Neural crest cell (in vitro differentiated cells): ENCODE results near the gene PDE4A. TPM values are rescaled to one million over a fixed set of nuclear protein-coding genes. Genes with fewer than 3 reads are reported as not detected.

Experiments
- DNase-seq: peaks from one replicate; pipeline ENCODE4 v3.0.0; 2021; ENCODE audit warnings: low read depth, mixed read lengths, low spot score
- H3K27ac Mint-ChIP-seq: one replicate; pipeline ENCODE4 v1.8.0; 2021; ENCODE audit warnings: mild to moderate bottlenecking, mixed read lengths; ENCODE audit not compliant: unreplicated experiment
- H3K27me3 Mint-ChIP-seq: 2 replicates; pipeline ENCODE4 v1.8.0; 2021; ENCODE audit warnings: low read depth, mild to moderate bottlenecking, mixed read lengths
- H3K36me3 Mint-ChIP-seq: 2 replicates; pipeline ENCODE4 v1.8.0; 2021; ENCODE audit warnings: low read depth, mild to moderate bottlenecking, mixed read lengths
- H3K4me1 Mint-ChIP-seq: 2 replicates; pipeline ENCODE4 v1.8.0; 2021; ENCODE audit warnings: mixed read lengths
- H3K4me3 Mint-ChIP-seq: one replicate; pipeline ENCODE4 v1.8.0; 2021; ENCODE audit warnings: mild to moderate bottlenecking, mixed read lengths
- H3K9me3 Mint-ChIP-seq: 2 replicates; pipeline ENCODE4 v1.8.0; 2021; ENCODE audit warnings: mixed read lengths
- total RNA-seq: library from RNA; stranded (reverse); gene quantifications from 2 replicates; pipeline ENCODE4 v1.2.1, GENCODE V29; 2021
- TF ChIP-seq, protein P1 (sequence below): fragments of 200-600 bp; sonication (generic); conservative IDR thresholded peaks from 2 replicates; pipeline ENCODE4 v1.5.0; 2021; ENCODE audit warnings: antibody characterized with exemption, mild to moderate bottlenecking

Gene PDE4A
- total RNA-seq, 1 donor from 2014 or later: 1.5 TPM

GRCh38 chr19:10468133-10468532 is 47.8 kb downstream of the PDE4A start:
- no peak overlapping the region for H3K27ac Mint-ChIP-seq
- no peaks in the 10 kb centered on the region for H3K27me3 Mint-ChIP-seq
- no peaks in the 10 kb centered on the region for H3K36me3 Mint-ChIP-seq
- peaks cover 3% of the 10 kb centered on the region for H3K4me1 Mint-ChIP-seq
- no peak overlapping the region for H3K4me3 Mint-ChIP-seq
- TF ChIP-seq, protein P1, sequence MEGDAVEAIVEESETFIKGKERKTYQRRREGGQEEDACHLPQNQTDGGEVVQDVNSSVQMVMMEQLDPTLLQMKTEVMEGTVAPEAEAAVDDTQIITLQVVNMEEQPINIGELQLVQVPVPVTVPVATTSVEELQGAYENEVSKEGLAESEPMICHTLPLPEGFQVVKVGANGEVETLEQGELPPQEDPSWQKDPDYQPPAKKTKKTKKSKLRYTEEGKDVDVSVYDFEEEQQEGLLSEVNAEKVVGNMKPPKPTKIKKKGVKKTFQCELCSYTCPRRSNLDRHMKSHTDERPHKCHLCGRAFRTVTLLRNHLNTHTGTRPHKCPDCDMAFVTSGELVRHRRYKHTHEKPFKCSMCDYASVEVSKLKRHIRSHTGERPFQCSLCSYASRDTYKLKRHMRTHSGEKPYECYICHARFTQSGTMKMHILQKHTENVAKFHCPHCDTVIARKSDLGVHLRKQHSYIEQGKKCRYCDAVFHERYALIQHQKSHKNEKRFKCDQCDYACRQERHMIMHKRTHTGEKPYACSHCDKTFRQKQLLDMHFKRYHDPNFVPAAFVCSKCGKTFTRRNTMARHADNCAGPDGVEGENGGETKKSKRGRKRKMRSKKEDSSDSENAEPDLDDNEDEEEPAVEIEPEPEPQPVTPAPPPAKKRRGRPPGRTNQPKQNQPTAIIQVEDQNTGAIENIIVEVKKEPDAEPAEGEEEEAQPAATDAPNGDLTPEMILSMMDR: no peak
- no peak for DNase-seq
- no peaks in the 10 kb centered on the region for H3K9me3 Mint-ChIP-seq

DNA sequence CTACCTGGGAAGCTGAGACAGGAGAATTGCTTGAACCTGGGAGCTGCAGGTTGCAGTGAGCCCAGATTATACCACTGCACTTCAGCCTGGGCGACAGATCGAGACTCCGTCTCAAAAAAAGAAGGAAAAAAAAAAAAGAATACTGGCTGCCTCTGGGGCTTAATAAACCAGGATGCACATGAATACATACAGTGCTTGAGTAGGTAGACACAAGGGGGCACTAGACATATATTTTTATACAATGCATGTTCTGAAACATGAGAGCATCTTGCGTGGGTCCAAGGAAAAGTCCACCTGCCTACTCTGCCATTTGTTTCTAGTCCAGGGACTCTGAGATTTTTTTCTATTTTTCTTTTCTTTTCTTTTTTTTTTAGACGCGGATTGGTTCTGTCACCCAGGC is 51.6 kb downstream of the PDE4A start:
- H3K27me3 Mint-ChIP-seq: no peaks in the 10 kb centered on the region
- no peak for DNase-seq
- H3K36me3 Mint-ChIP-seq: no peaks in the 10 kb centered on the region
- H3K4me1 Mint-ChIP-seq: peaks cover 3% of the 10 kb centered on the region
- TF ChIP-seq, protein P1: peak; percentile 61
- no peak overlapping the region for H3K4me3 Mint-ChIP-seq
- no peak overlapping the region for H3K27ac Mint-ChIP-seq
- H3K9me3 Mint-ChIP-seq: no peaks in the 10 kb centered on the region

GRCh38 chr19:10473192-10473591 is 52.9 kb downstream of the PDE4A start:
- Mint-ChIP-seq H3K4me1 (peaks cover 3% of the 10 kb centered on the region), H3K27ac (no peak overlapping the region), H3K9me3 (no peaks in the 10 kb centered on the region), H3K4me3 (no peak overlapping the region), H3K27me3 (peaks cover 5% of the 10 kb centered on the region), H3K36me3 (no peaks in the 10 kb centered on the region)
- TF ChIP-seq, protein P1: no peak
- no peak for DNase-seq

GRCh38 chr19:10474962-10475451 is 54.7 kb downstream of the PDE4A start:
- Mint-ChIP-seq H3K4me3 (no peak overlapping the region), H3K4me1 (peaks cover 12% of the 10 kb centered on the region), H3K27me3 (peaks cover 17% of the 10 kb centered on the region), H3K27ac (no peak overlapping the region), H3K9me3 (no peaks in the 10 kb centered on the region), H3K36me3 (no peaks in the 10 kb centered on the region)
- DNase-seq: no peak
- TF ChIP-seq, protein P1: no peak

GRCh38 chr19:10478476-10478875 is 58.1 kb downstream of the PDE4A start:
- TF ChIP-seq, protein P1: no peak
- no peak for DNase-seq
- no peak overlapping the region for H3K27ac Mint-ChIP-seq
- no peaks in the 10 kb centered on the region for H3K36me3 Mint-ChIP-seq
- H3K27me3 Mint-ChIP-seq: peaks cover 17% of the 10 kb centered on the region
- H3K4me3 Mint-ChIP-seq: no peak overlapping the region
- H3K4me1 Mint-ChIP-seq: peaks cover 9% of the 10 kb centered on the region
- no peaks in the 10 kb centered on the region for H3K9me3 Mint-ChIP-seq

- TF ChIP-seq, protein P1: peak; percentile 67
- DNase-seq: peak; percentile 61
- peaks cover 9% of the 10 kb centered on the region for H3K4me1 Mint-ChIP-seq
- H3K27ac Mint-ChIP-seq: no peak overlapping the region
- H3K27me3 Mint-ChIP-seq: peaks cover 17% of the 10 kb centered on the region
- no peaks in the 10 kb centered on the region for H3K36me3 Mint-ChIP-seq
- H3K9me3 Mint-ChIP-seq: no peaks in the 10 kb centered on the region
- H3K4me3 Mint-ChIP-seq: no peak overlapping the region
Observed at GRCh38 chr19:10478903-10479384, 58.6 kb downstream of the PDE4A start.
